OCI-LY1 (cell line): Measurements from ENCODE around the gene KLF7.

Experiments
- H2AFZ ChIP-seq: fragments of 200-600 bp; sonication (generic), shearing (Covaris generic); 2 replicates; pipeline ENCODE4 v1.6.0; 2014; ENCODE audit warnings: antibody characterized with exemption, mild to moderate bottlenecking, low read length
- H3F3A ChIP-seq: fragments of 200-600 bp; sonication (generic), shearing (Covaris generic); 2 replicates; pipeline ENCODE4 v1.6.0; 2014; ENCODE audit warnings: mild to moderate bottlenecking, antibody characterized with exemption, low read length, moderate library complexity; ENCODE audit not compliant: insufficient read depth
- H3K27ac ChIP-seq: fragments of 200-600 bp; sonication (generic); 2 replicates; pipeline ENCODE4 v1.5.1; 2014; ENCODE audit warnings: low read length, mixed run types, mild to moderate bottlenecking, low read depth; ENCODE audit not compliant: poor library complexity, severe bottlenecking
- H3K27me3 ChIP-seq: fragments of 200-600 bp; sonication (generic); 2 replicates; pipeline ENCODE4 v1.6.0; 2014; ENCODE audit warnings: antibody characterized with exemption, mild to moderate bottlenecking, low read length, moderate library complexity; ENCODE audit not compliant: insufficient read depth
- H3K36me3 ChIP-seq: fragments of 200-600 bp; sonication (generic); 2 replicates; pipeline ENCODE4 v1.6.1; 2014; ENCODE audit warnings: mild to moderate bottlenecking, antibody characterized with exemption, low read length, moderate library complexity, mixed read lengths; ENCODE audit not compliant: insufficient read depth
- H3K4me1 ChIP-seq: fragments of 200-600 bp; sonication (generic); 2 replicates; pipeline ENCODE4 v1.5.1; 2014; ENCODE audit warnings: mild to moderate bottlenecking, low read length, moderate library complexity; ENCODE audit not compliant: insufficient read depth, severe bottlenecking
- H3K4me2 ChIP-seq: fragments of 200-600 bp; sonication (generic), shearing (Covaris generic); 2 replicates; pipeline ENCODE4 v1.6.1; 2014; ENCODE audit warnings: low read length
- H3K4me3 ChIP-seq: fragments of 200-600 bp; sonication (generic); 2 replicates; pipeline ENCODE4 v1.5.1; 2014; ENCODE audit warnings: low read length, low read depth, mild to moderate bottlenecking, mixed read lengths; ENCODE audit not compliant: poor library complexity, severe bottlenecking
- H3K79me2 ChIP-seq: fragments of 200-600 bp; shearing (Covaris generic); 2 replicates; pipeline ENCODE4 v1.6.1; 2016; ENCODE audit warnings: mixed run types, low read length, mixed read lengths; ENCODE audit not compliant: insufficient read depth
- H3K9ac ChIP-seq: fragments of 200-600 bp; sonication (generic), shearing (Covaris generic); 2 replicates; pipeline ENCODE4 v1.6.1; 2014; ENCODE audit warnings: mild to moderate bottlenecking, low read length, mixed read lengths
- H3K9me2 ChIP-seq: fragments of 200-600 bp; sonication (generic), shearing (Covaris generic); 2 replicates; pipeline ENCODE4 v1.6.1; 2014; ENCODE audit warnings: low read depth, mild to moderate bottlenecking, low read length, mixed read lengths
- H3K9me3 ChIP-seq: fragments of 200-600 bp; shearing (Covaris generic); 2 replicates; pipeline ENCODE4 v1.6.1; 2014; ENCODE audit warnings: low read length, mixed read lengths
- H4K20me1 ChIP-seq: fragments of 200-600 bp; sonication (generic), shearing (Covaris generic); 2 replicates; pipeline ENCODE4 v1.6.0; 2016; ENCODE audit warnings: mild to moderate bottlenecking, low read length; ENCODE audit not compliant: insufficient read depth
- CTCF ChIP-seq: fragments of 200-600 bp; sonication (generic), shearing (Covaris generic); IDR thresholded peaks from 2 replicates; pipeline ENCODE4 v1.5.1; 2017; ENCODE audit warnings: mild to moderate bottlenecking, antibody characterized with exemption, low read length, moderate library complexity, mixed read lengths
- EZH2 ChIP-seq: fragments of 200-600 bp; sonication (generic), shearing (Covaris generic); IDR thresholded peaks from 2 replicates; pipeline ENCODE4 v1.8.0; 2017; ENCODE audit warnings: borderline replicate concordance, mixed run types, mild to moderate bottlenecking, antibody characterized with exemption, low read length, moderate library complexity, mixed read lengths

The KLF7 gene

GRCh38 chr2:207182911-207183310 is 17.2 kb upstream of the KLF7 start:
- Histone ChIP-seq H3K4me3 (no peak overlapping the region), H2AFZ (no peak overlapping the region), H3K9me3 (no peaks in the 10 kb centered on the region), H4K20me1 (no peaks in the 10 kb centered on the region), H3K79me2 (no peaks in the 10 kb centered on the region), H3K9me2 (no peaks in the 10 kb centered on the region), H3F3A (no peaks in the 10 kb centered on the region), H3K4me2 (no peak overlapping the region), H3K9ac (no peak overlapping the region), H3K4me1 (no peaks in the 10 kb centered on the region), H3K27me3 (no peaks in the 10 kb centered on the region), H3K36me3 (no peaks in the 10 kb centered on the region), H3K27ac (no peak overlapping the region)
- TF ChIP-seq CTCF (no peak), EZH2 (no peak)

- H3K36me3 ChIP-seq = no peaks in the 10 kb centered on the region
- H4K20me1 ChIP-seq = no peaks in the 10 kb centered on the region
- no peak overlapping the region for H3K27ac ChIP-seq
These were observed 16.0 kb upstream of the KLF7 start for GRCh38 chr2:207181526-207182274.

GRCh38 chr2:207180741-207181140 is 15.0 kb upstream of the KLF7 start:
- Histone ChIP-seq H3K27ac (no peak overlapping the region), H3F3A (no peaks in the 10 kb centered on the region), H3K9me3 (no peaks in the 10 kb centered on the region), H3K4me1 (no peaks in the 10 kb centered on the region), H4K20me1 (no peaks in the 10 kb centered on the region), H3K36me3 (no peaks in the 10 kb centered on the region), H3K9me2 (no peaks in the 10 kb centered on the region), H3K9ac (no peak overlapping the region), H3K4me2 (no peak overlapping the region), H2AFZ (no peak overlapping the region), H3K79me2 (no peaks in the 10 kb centered on the region), H3K27me3 (no peaks in the 10 kb centered on the region), H3K4me3 (no peak overlapping the region)
- TF ChIP-seq EZH2 = no peak
- TF ChIP-seq CTCF = no peak

More at GRCh38 chr2:207181526-207182274, 16.0 kb upstream of the KLF7 start:
- Histone ChIP-seq H3K27me3 (no peaks in the 10 kb centered on the region), H3K9ac (no peak overlapping the region), H3F3A (no peaks in the 10 kb centered on the region), H3K9me2 (no peaks in the 10 kb centered on the region), H3K4me1 (no peaks in the 10 kb centered on the region), H3K4me3 (no peak overlapping the region), H3K4me2 (no peak overlapping the region), H2AFZ (no peak overlapping the region), H3K9me3 (no peaks in the 10 kb centered on the region), H3K79me2 (no peaks in the 10 kb centered on the region)
- no peak for TF ChIP-seq CTCF
- no peak for TF ChIP-seq EZH2
